Panc1 (cell line): ENCODE measurements around the gene FXYD3. TPM values are rescaled to one million over a fixed set of nuclear protein-coding genes. Genes with fewer than 3 reads are reported as not detected.
A peak's percentile ranks its signal among the peaks of the same experiment; 100 is the strongest.

Experiments used
- ATAC-seq: fragments of 200-7000 bp; cut with Tn5 transposase; 2 replicates; pipeline ENCODE4 v1.9.1; 2020; ENCODE audit warnings: mild to moderate bottlenecking, moderate library complexity
- BruUV-seq: library from RNA; stranded (reverse); fragments of 400-500 nt; replicated peaks from 2 replicates; lab custom pipeline; 2021; lab: Mats Ljungman, UMichigan
- CTCF ChIA-PET: fragments of 300-600 bp; sonication (Branson Sonifier 250); formaldehyde crosslinking; loops from one replicate; lab custom pipeline; 2022; ENCODE audit warnings: antibody characterized with exemption; lab: Charles Lee
- POLR2A ChIA-PET: fragments of 300-600 bp; sonication (Branson Sonifier 250); formaldehyde crosslinking; loops from one replicate; lab custom pipeline; 2022; ENCODE audit warnings: antibody characterized with exemption; lab: Charles Lee
- DNase-seq: peaks from one replicate; pipeline ENCODE4 v3.0.0-alpha.2; 2010; ENCODE audit warnings: low read depth, low spot score
- H3K27ac ChIP-seq: 2 replicates; pipeline ENCODE4 v1.5.1; 2011; ENCODE audit warnings: mild to moderate bottlenecking, low read length, inconsistent platforms
- H3K27me3 ChIP-seq: fragments of 200-500 bp; sonication (Bioruptor generic); 2 replicates; pipeline ENCODE4 v1.6.0; 2014; ENCODE audit warnings: low read length, inconsistent platforms; ENCODE audit not compliant: control insufficient read depth, insufficient read depth
- H3K36me3 ChIP-seq: fragments of 200-500 bp; sonication (Bioruptor generic); 2 replicates; pipeline ENCODE4 v1.5.1; 2014; ENCODE audit warnings: inconsistent platforms, mild to moderate bottlenecking, low read length, moderate library complexity; ENCODE audit not compliant: control insufficient read depth, insufficient read depth
- H3K4me1 ChIP-seq: 2 replicates; pipeline ENCODE4 v1.5.1; 2011; ENCODE audit warnings: inconsistent platforms, mild to moderate bottlenecking, low read length, moderate library complexity; ENCODE audit not compliant: control insufficient read depth, insufficient read depth
- H3K4me3 ChIP-seq, 2 experiments: 2 replicates each; pipeline ENCODE4 v1.5.1; 2011 to 2012; ENCODE audit warnings: low read depth in 2 of 2, low read length in 2 of 2, mild to moderate bottlenecking in 2 of 2, inconsistent platforms in 1 of 2, moderate library complexity in 1 of 2
- H3K9me3 ChIP-seq: fragments of 200-500 bp; sonication (Bioruptor generic); 2 replicates; pipeline ENCODE4 v1.5.1; 2014; ENCODE audit warnings: low read depth, mild to moderate bottlenecking, inconsistent platforms, low read length, moderate library complexity; ENCODE audit not compliant: control insufficient read depth, insufficient read depth
- CTCF ChIP-seq: fragments of 450-650 bp; IDR thresholded peaks from 2 replicates; pipeline ENCODE4 v1.5.1; 2017; ENCODE audit warnings: mild to moderate bottlenecking
- POLR2AphosphoS5 ChIP-seq: IDR thresholded peaks from 2 replicates; pipeline ENCODE4 v1.6.1; 2012; ENCODE audit warnings: mild to moderate bottlenecking, low read depth, low read length, moderate library complexity
- REST ChIP-seq, 2 experiments: IDR thresholded peaks; 2 replicates each; pipeline ENCODE4 v1.6.1; 2011 to 2012; ENCODE audit warnings: low read depth in 2 of 2, control low read depth in 1 of 2, low read length in 1 of 2, mild to moderate bottlenecking in 1 of 2, moderate library complexity in 1 of 2; ENCODE audit not compliant: insufficient read depth in 1 of 2
- SIN3A ChIP-seq: IDR thresholded peaks from 2 replicates; pipeline ENCODE4 v1.6.1; 2012; ENCODE audit warnings: low read depth, mild to moderate bottlenecking, low read length, moderate library complexity, borderline replicate concordance; ENCODE audit not compliant: insufficient read depth
- TCF7L2 ChIP-seq: IDR thresholded peaks from 2 replicates; pipeline ENCODE4 v1.6.1; 2011; ENCODE audit warnings: mild to moderate bottlenecking, low read depth, low read length, inconsistent platforms
- in situ Hi-C: cut with HindIII; loops from 2 replicates; pipeline ENCODE4 v1.10.0; 2016; ENCODE audit warnings: low sequenced_read_pairs, low pct_unique_long_range_greater_than_20kb
- intact Hi-C: fragments of 100-400 bp; cut with micrococcal nuclease; formaldehyde crosslinking; loops from one replicate; pipeline ENCODE4 v1.10.0; 2022; ENCODE audit not compliant: unreplicated experiment
- total RNA-seq: library from RNA; stranded (reverse); gene quantifications from one replicate; pipeline ENCODE4 v1.2.1, GENCODE V29; 2021; ENCODE audit not compliant: unreplicated experiment

Gene FXYD3
- total RNA-seq, 1 experiment from 2014 or later: not detected

GRCh38 chr19:35155441-35155840 lies 39.8 kb downstream of the FXYD3 start:
- ChIA-PET CTCF (no interaction called here), POLR2A (no interaction called here)
- H3K27ac ChIP-seq: peak overlapping the region; percentile 72
- H3K27me3 ChIP-seq: no peaks in the 10 kb centered on the region
- in situ Hi-C loops (no loop called here), intact Hi-C loops (no loop called here)
- ATAC-seq: no peak
- H3K4me3 ChIP-seq: peak overlapping the region; percentile 71 to 83
- H3K4me1 ChIP-seq: peaks cover 10% of the 10 kb centered on the region
- no peak for DNase-seq
- peaks cover 3% of the 10 kb centered on the region; the same call in 1 of the 2 replicates for H3K36me3 ChIP-seq
- H3K9me3 ChIP-seq: no peaks in the 10 kb centered on the region
- BruUV-seq: no TSS peak
- TF ChIP-seq POLR2AphosphoS5 (no peak), CTCF (no peak), TCF7L2 (no peak), SIN3A (no peak), REST (IDR thresholded peaks at IDR 0.05; ENCODE audit: insufficient read depth in 1 of 2, low read depth in 2 of 2, low read length in 1 of 2) (no peak)

GRCh38 chr19:35155981-35156672 lies 40.5 kb downstream of the FXYD3 start:
- no TSS peak for BruUV-seq
- intact Hi-C loops: no loop called here
- POLR2A ChIA-PET: no interaction called here

More at GRCh38 chr19:35155981-35156672, 40.5 kb downstream of the FXYD3 start:
- H3K4me3 ChIP-seq: peak overlapping the region in 1 of 2 experiments; percentile 83; a peak in 1 of 4 replicates
- H3K27me3 ChIP-seq: no peaks in the 10 kb centered on the region
- TF ChIP-seq SIN3A: no peak
- TF ChIP-seq TCF7L2: no peak
- no peak for TF ChIP-seq CTCF
- no peak for TF ChIP-seq POLR2AphosphoS5
- no peak for TF ChIP-seq REST (IDR thresholded peaks at IDR 0.05; ENCODE audit: insufficient read depth in 1 of 2, low read depth in 2 of 2, low read length in 1 of 2)
- CTCF ChIA-PET: no interaction called here
- H3K27ac ChIP-seq: no peak overlapping the region
- H3K36me3 ChIP-seq: peaks cover 3% of the 10 kb centered on the region; the same call in 1 of the 2 replicates
- in situ Hi-C loops: no loop called here
- no peak for DNase-seq
- H3K4me1 ChIP-seq: peaks cover 10% of the 10 kb centered on the region
- no peaks in the 10 kb centered on the region for H3K9me3 ChIP-seq
- ATAC-seq: no peak
